AG04450 (cell line): Measurements from ENCODE around the gene DNAJC15. TPM values are rescaled to one million over a fixed set of nuclear protein-coding genes. Genes with fewer than 3 reads are reported as not detected.
A peak's percentile ranks its signal among the peaks of the same experiment; 100 is the strongest.

Experiments
- CTCF ChIA-PET: fragments of 300-600, 350-600 bp; formaldehyde crosslinking; extraction: SDS; loops from one replicate; lab custom pipeline; 2022; ENCODE audit warnings: antibody characterized with exemption, inconsistent platforms; lab: Charles Lee
- POLR2A ChIA-PET: fragments of 350-600 bp; formaldehyde crosslinking; extraction: SDS; loops from one replicate; lab custom pipeline; 2021; ENCODE audit warnings: antibody characterized with exemption, inconsistent platforms; lab: Yijun Ruan, JAX
- DNase-seq: peaks from one replicate; pipeline ENCODE4 v3.0.0-alpha.2; 2011; ENCODE audit warnings: low read depth, low spot score
- H3K27ac ChIP-seq: one replicate; pipeline ENCODE4 v1.5.1; 2012; ENCODE audit warnings: low read depth, low read length, control low read depth
- H3K27me3 ChIP-seq: one replicate; pipeline ENCODE4 v1.6.0; 2012; ENCODE audit warnings: low read length; ENCODE audit not compliant: control insufficient read depth, insufficient read depth
- H3K4me3 ChIP-seq: 2 replicates; pipeline ENCODE4 v1.5.1; 2011; ENCODE audit warnings: mild to moderate bottlenecking, low read depth, low read length, control low read depth
- H3K9me3 ChIP-seq: 2 replicates; pipeline ENCODE4 v1.5.1; 2012; ENCODE audit warnings: low read length; ENCODE audit not compliant: control insufficient read depth, insufficient read depth
- polyA minus RNA-seq: library from RNA; depleted of rRNA, polyadenylated mRNA; stranded (reverse); fragments of >200 nt; gene quantifications from 2 replicates; pipeline ENCODE4 v1.2.3, GENCODE V29; 2011; rRNA and poly(A)+ RNA removed
- polyA plus RNA-seq: library from polyadenylated mRNA; depleted of rRNA; stranded (reverse); fragments of >200 nt; gene quantifications from 2 replicates; pipeline ENCODE4 v1.2.3, GENCODE V29; 2011; rRNA removed
- TF ChIP-seq, protein P1 (sequence below): IDR thresholded peaks from 2 replicates; pipeline ENCODE4 v1.5.1; 2011; ENCODE audit warnings: low read depth, low read length, control low read depth, inconsistent platforms

The DNAJC15 gene
- polyA plus RNA-seq, result 45.3 and 48.6 TPM in 2 replicates
- polyA minus RNA-seq, result 18.4 and 24.2 TPM in 2 replicates

DNA sequence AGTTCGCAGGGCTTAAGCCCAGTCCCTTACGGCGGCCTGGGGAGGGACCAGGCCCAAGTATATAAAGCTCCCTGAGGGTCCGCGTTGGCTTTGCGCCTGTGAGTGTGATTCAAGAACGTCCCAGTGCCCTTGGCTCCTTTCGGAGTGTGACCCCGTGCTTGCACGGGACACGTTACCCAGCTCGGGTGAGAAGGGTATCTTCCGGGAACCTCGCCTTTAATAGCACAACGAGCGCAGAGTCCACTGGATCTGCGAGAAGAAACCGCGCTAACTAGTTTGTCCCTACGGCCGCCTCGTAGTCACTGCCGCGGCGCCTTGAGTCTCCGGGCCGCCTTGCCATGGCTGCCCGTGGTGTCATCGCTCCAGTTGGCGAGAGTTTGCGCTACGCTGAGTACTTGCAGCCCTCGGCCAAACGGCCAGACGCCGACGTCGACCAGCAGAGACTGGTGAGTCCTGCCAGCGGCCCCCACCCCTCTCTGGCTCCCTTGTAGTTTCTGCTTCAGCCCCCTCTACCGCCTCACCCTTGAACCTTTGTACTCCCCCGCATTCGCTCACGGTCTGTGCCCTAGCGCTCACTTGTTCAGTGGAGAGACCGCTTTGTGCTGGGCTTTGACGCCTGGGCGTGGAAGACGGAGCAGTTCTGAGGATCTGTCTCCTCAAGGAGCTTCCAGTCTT lies at the start of gene DNAJC15:
Gene DNAJC15 (plus strand): TSS at position 298 of the 675 bp plus-strand sequence. CDS start 41 bp downstream, at position 339.
- peak within 1 kb of the TSS; percentile 77 for H3K4me3 ChIP-seq
- H3K9me3 ChIP-seq, result 0 out of 2 replicates have a peak, but pooled peaks cover 2% of the 10 kb centered on the region
- DNase-seq, result peak; percentile 68
- no peaks in the 10 kb centered on the region for H3K27me3 ChIP-seq
- TF ChIP-seq, protein P1, sequence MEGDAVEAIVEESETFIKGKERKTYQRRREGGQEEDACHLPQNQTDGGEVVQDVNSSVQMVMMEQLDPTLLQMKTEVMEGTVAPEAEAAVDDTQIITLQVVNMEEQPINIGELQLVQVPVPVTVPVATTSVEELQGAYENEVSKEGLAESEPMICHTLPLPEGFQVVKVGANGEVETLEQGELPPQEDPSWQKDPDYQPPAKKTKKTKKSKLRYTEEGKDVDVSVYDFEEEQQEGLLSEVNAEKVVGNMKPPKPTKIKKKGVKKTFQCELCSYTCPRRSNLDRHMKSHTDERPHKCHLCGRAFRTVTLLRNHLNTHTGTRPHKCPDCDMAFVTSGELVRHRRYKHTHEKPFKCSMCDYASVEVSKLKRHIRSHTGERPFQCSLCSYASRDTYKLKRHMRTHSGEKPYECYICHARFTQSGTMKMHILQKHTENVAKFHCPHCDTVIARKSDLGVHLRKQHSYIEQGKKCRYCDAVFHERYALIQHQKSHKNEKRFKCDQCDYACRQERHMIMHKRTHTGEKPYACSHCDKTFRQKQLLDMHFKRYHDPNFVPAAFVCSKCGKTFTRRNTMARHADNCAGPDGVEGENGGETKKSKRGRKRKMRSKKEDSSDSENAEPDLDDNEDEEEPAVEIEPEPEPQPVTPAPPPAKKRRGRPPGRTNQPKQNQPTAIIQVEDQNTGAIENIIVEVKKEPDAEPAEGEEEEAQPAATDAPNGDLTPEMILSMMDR, result no peak
- peak within 1 kb of the TSS; percentile 91 for H3K27ac ChIP-seq
- CTCF ChIA-PET, result interaction anchor here (2.4 kb wide), 1 partner anchor 54 kb away, joined by 11 read pairs; no protein-coding TSS in a partner anchor
- POLR2A ChIA-PET, result interaction anchor here (0.6 to 1.2 kb wide), 8 partner anchors 9 to 261 kb away, joined by 3 to 6 read pairs (median 3); no protein-coding TSS in a partner anchor

DNA sequence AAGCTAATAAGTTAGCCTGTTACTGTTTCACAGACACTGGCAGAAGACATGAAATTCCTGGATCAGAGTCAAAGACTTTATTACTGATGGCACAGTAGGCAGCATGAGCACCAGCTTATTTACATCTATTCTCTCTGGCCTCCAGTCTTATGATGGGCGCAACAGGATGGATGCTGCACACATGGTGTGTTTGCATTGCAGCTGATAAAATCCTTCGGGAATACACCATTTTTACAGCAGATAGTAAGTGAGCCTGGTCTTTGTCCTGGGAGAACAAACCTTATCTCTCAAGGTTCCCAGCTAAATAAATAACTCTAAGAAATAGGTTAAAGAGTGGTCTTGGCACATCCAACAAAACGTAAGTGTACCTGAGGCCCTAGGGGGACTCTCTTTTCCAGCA lies 47.3 kb upstream of the DNAJC15 start:
- TF ChIP-seq, protein P1, result no peak
- ChIA-PET CTCF (no interaction called here), POLR2A (no interaction called here)
- Histone ChIP-seq H3K27ac (no peak overlapping the region), H3K27me3 (no peaks in the 10 kb centered on the region), H3K9me3 (no peaks in the 10 kb centered on the region), H3K4me3 (no peak overlapping the region)
- DNase-seq, result no peak

DNA sequence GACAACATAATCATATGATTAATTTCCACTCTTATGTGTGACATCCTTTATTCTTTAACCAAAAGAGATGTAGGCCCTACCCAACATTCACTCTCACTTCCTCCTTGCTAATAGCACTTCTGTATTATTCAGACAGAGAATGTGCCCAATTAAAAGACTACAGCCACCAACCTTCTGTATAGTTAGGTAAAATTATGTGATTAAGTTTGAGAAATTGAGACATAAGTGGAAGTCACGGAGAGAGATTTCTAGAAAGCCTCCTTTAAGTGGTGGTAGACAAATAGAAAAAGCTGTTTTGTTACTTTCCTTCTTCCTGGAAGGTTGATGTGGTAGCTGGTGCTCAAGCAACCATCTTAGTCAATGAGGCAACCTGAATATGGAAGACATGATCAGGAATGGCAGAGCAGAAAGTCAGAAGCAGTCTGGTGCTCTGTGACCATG lies 46.1 kb upstream of the DNAJC15 start:
- H3K9me3 ChIP-seq, result no peaks in the 10 kb centered on the region
- CTCF ChIA-PET, result no interaction called here
- TF ChIP-seq, protein P1, result no peak
- no peak for DNase-seq
- H3K27me3 ChIP-seq, result no peaks in the 10 kb centered on the region
- no peak overlapping the region for H3K27ac ChIP-seq
- no peak overlapping the region for H3K4me3 ChIP-seq
- POLR2A ChIA-PET, result no interaction called here

DNA sequence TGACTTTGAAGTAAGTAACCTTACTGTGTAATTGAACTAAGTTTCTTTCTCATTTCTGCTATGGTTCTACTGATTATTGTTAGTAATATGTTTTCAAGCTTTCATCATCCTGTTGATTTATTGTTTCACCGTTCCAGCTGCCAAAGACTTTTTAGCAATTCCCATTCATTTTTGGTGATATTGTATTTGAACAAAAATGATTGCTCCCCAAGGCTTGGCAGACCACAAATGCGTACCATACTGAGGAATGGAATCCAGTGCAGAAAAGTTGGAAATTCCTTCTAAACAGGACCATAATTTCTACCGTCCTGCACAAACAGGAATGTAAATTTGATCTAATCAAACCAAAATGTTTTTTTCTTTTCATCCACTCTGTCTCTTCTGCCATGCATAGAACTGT lies 42.1 kb upstream of the DNAJC15 start:
- Histone ChIP-seq H3K9me3 (no peaks in the 10 kb centered on the region), H3K27ac (no peak overlapping the region), H3K4me3 (no peak overlapping the region), H3K27me3 (no peaks in the 10 kb centered on the region)
- no peak for DNase-seq
- TF ChIP-seq, protein P1, result no peak
- POLR2A ChIA-PET, result interaction anchor here (1.4 kb wide), 1 partner anchor 42 kb away, joined by 4 read pairs; no protein-coding TSS in a partner anchor
- CTCF ChIA-PET, result interaction anchor here (1.0 to 3.2 kb wide), 2 partner anchors 9 to 13 kb away, joined by 3 to 23 read pairs; no protein-coding TSS in a partner anchor

DNA sequence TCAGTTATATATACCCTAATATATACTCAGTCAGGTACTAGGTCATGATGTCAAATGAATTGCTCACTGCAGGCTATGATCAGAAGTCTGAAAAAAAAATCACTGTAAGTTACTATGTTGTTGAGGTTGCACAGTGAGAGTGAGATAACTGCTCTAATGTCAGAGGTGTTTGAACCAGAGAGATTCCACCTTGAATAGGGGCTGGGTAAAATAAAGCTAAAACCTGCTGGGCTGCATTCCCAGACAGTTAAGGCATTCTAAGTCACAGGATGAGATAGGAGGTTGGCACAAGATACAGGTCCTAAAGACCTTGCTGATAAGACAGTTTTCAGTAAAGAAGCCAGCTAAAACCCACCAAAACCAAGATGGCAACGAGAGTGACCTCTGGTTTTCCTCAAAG lies 41.5 kb upstream of the DNAJC15 start:
- ChIA-PET CTCF (interaction anchor here (1.0 to 3.2 kb wide), 2 partner anchors 10 to 13 kb away, joined by 3 to 23 read pairs; no protein-coding TSS in a partner anchor), POLR2A (no interaction called here)
- TF ChIP-seq, protein P1, result no peak
- H3K9me3 ChIP-seq, result no peaks in the 10 kb centered on the region
- H3K4me3 ChIP-seq, result no peak overlapping the region
- no peak overlapping the region for H3K27ac ChIP-seq
- no peak for DNase-seq
- no peaks in the 10 kb centered on the region for H3K27me3 ChIP-seq
